HepG2 (cell line): ENCODE data around the gene PM20D1. TPM values are rescaled to one million over a fixed set of nuclear protein-coding genes. Genes with fewer than 3 reads are reported as not detected.

ENCODE experiments used
- FOXA1 ChIP-seq, 2 experiments: fragments of 450-650 bp in 1 of 2; sonication (generic) in 1 of 2; formaldehyde crosslinking in 1 of 2; IDR thresholded peaks; 2 replicates each; pipeline versions ENCODE4 v1.4.0 to v1.6.1; 2016 to 2020; ENCODE audit warnings: missing genetic modification reagents in 1 of 2
- KLF15 ChIP-seq: sonication (generic); formaldehyde crosslinking; IDR thresholded peaks from 2 replicates; pipeline ENCODE4 v1.8.1; 2023; ENCODE audit warnings: borderline replicate concordance, mild to moderate bottlenecking, inconsistent platforms, missing genetic modification reagents, mixed read lengths
- PHF8 ChIP-seq: sonication (generic); formaldehyde crosslinking; IDR thresholded peaks from 2 replicates; pipeline ENCODE4 v1.5.0; 2020; ENCODE audit warnings: missing genetic modification reagents
- RBFOX2 ChIP-seq: fragments of 200-400 bp; formaldehyde crosslinking; IDR thresholded peaks from 2 replicates; pipeline ENCODE4 v1.6.1; 2017; ENCODE audit warnings: low read depth, mild to moderate bottlenecking, low read length
- REXO4 ChIP-seq: sonication (generic); formaldehyde crosslinking; IDR thresholded peaks from 2 replicates; pipeline ENCODE4 v1.8.0; 2022; ENCODE audit warnings: missing genetic modification reagents, mild to moderate bottlenecking, borderline replicate concordance
- SMAD1 ChIP-seq: sonication (generic); formaldehyde crosslinking; IDR thresholded peaks from 2 replicates; pipeline ENCODE4 v1.4.0; 2020; ENCODE audit warnings: missing genetic modification reagents, low read depth, mild to moderate bottlenecking, borderline replicate concordance
- ZHX2 ChIP-seq, 2 experiments: sonication (generic) in 1 of 2; formaldehyde crosslinking in 1 of 2; IDR thresholded peaks; 2 replicates each; pipeline versions ENCODE4 v1.6.1 to v1.9.0; 2014 to 2022; ENCODE audit warnings: antibody characterized with exemption in 1 of 2, borderline replicate concordance in 1 of 2, inconsistent platforms in 1 of 2, low read depth in 1 of 2, missing genetic modification reagents in 1 of 2
- polyA plus RNA-seq, 8 experiments: library from polyadenylated mRNA; depleted of rRNA in 3 of 8; stranded (reverse) in 7 of 8; unstranded in 1 of 8; fragments of >200 nt; fragmentation: Illumina TruSeq in 4 of 8; extraction: Trizol in 4 of 8; gene quantifications; 2 replicates each; pipeline versions ENCODE4 v1.2.1 to v1.2.3, GENCODE V29; 2011 to 2016; ENCODE audit warnings: low read depth in 4 of 8, missing spikeins in 1 of 8, mixed read lengths in 1 of 8; ENCODE audit not compliant: insufficient read depth in 1 of 8
- total RNA-seq, 5 experiments: library from RNA; depleted of rRNA; stranded (reverse); fragments of >200 nt; fragmentation: Illumina TruSeq; extraction: Trizol; gene quantifications; 2 replicates each; pipeline ENCODE4 v1.2.3, GENCODE V29; 2016; ENCODE audit warnings: low read depth in 1 of 5
- TF ChIP-seq, protein P1 (sequence below): sonication (generic); formaldehyde crosslinking; IDR thresholded peaks from 2 replicates; pipeline ENCODE4 v1.4.0; 2020; ENCODE audit warnings: missing genetic modification reagents
- TF ChIP-seq, protein P2 (sequence below): sonication (generic); formaldehyde crosslinking; IDR thresholded peaks from 2 replicates; pipeline ENCODE4 v1.4.0; 2020; ENCODE audit warnings: mild to moderate bottlenecking, missing genetic modification reagents, borderline replicate concordance

Gene PM20D1
- total and polyA plus RNA-seq, 2 of the 13 experiments (the other 11 are each of a cell fraction or from before 2014, with no cell fraction given) = not detected

DNA sequence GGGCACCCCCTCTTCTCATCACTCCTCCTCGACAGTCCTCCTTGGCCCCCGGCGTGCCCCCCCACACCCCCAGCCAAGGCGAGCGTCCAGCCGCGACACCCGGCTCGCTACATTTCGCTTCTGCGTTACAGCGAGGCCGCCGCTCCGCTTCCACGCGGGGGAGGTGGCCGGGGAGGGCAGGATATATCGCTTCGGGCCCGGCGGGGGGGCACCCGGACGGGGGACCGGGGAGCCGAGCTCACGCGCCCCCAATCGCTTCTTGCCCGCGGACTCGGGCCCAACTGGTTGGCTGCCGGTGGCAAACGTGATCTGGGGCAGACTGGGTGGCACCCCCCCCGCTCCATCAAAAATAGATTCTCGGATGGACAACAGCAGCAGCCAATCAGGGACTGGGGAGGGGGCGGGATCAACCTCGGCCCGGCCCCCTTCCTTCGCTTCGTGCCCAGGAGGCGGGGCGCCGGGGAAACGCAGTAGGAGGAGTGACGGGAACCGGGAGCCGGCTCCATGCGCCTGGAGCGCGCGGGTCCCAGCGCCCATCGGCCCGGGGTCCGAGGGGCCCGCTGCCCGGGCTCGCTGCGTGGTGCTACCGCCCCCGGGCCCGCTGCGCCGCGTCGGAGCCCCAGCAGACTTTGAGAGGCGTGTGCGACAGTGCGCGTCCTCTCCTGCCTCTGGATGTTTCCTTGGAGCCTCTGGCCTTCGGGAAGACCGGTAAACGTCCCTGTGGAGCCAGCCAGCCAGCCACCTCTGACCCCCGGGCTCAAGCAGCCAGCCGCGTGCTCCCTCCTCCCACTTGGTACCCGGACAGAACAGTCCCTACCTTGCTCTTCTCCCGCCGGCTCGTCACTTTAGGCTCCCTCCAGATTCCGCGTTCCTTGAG lies 36.8 kb downstream of the PM20D1 start, which contains the start of gene SLC41A1 (continued):
- TF ChIP-seq, protein P1, sequence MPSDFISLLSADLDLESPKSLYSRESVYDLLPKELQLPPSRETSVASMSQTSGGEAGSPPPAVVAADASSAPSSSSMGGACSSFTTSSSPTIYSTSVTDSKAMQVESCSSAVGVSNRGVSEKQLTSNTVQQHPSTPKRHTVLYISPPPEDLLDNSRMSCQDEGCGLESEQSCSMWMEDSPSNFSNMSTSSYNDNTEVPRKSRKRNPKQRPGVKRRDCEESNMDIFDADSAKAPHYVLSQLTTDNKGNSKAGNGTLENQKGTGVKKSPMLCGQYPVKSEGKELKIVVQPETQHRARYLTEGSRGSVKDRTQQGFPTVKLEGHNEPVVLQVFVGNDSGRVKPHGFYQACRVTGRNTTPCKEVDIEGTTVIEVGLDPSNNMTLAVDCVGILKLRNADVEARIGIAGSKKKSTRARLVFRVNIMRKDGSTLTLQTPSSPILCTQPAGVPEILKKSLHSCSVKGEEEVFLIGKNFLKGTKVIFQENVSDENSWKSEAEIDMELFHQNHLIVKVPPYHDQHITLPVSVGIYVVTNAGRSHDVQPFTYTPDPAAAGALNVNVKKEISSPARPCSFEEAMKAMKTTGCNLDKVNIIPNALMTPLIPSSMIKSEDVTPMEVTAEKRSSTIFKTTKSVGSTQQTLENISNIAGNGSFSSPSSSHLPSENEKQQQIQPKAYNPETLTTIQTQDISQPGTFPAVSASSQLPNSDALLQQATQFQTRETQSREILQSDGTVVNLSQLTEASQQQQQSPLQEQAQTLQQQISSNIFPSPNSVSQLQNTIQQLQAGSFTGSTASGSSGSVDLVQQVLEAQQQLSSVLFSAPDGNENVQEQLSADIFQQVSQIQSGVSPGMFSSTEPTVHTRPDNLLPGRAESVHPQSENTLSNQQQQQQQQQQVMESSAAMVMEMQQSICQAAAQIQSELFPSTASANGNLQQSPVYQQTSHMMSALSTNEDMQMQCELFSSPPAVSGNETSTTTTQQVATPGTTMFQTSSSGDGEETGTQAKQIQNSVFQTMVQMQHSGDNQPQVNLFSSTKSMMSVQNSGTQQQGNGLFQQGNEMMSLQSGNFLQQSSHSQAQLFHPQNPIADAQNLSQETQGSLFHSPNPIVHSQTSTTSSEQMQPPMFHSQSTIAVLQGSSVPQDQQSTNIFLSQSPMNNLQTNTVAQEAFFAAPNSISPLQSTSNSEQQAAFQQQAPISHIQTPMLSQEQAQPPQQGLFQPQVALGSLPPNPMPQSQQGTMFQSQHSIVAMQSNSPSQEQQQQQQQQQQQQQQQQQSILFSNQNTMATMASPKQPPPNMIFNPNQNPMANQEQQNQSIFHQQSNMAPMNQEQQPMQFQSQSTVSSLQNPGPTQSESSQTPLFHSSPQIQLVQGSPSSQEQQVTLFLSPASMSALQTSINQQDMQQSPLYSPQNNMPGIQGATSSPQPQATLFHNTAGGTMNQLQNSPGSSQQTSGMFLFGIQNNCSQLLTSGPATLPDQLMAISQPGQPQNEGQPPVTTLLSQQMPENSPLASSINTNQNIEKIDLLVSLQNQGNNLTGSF (CRISPR knock-in tag) = no peak
- TF ChIP-seq SMAD1 (CRISPR knock-in tag) (no peak), KLF15 (no peak), PHF8 (peak; percentile 48; the same call in 1 of the 2 replicates), FOXA1 (IDR thresholded peaks at IDR 0.05) (no peak), FOXA1 (CRISPR knock-in tag; IDR thresholded peaks at IDR 0.05) (no peak), ZHX2 (IDR thresholded peaks at IDR 0.05; ENCODE audit: low read depth) (no peak), ZHX2 (CRISPR knock-in tag; IDR thresholded peaks at IDR 0.05; ENCODE audit: borderline replicate concordance) (no peak), RBFOX2 (peak; percentile 30; the same call in 1 of the 2 replicates), REXO4 (CRISPR knock-in tag) (no peak)
- TF ChIP-seq, protein P2, sequence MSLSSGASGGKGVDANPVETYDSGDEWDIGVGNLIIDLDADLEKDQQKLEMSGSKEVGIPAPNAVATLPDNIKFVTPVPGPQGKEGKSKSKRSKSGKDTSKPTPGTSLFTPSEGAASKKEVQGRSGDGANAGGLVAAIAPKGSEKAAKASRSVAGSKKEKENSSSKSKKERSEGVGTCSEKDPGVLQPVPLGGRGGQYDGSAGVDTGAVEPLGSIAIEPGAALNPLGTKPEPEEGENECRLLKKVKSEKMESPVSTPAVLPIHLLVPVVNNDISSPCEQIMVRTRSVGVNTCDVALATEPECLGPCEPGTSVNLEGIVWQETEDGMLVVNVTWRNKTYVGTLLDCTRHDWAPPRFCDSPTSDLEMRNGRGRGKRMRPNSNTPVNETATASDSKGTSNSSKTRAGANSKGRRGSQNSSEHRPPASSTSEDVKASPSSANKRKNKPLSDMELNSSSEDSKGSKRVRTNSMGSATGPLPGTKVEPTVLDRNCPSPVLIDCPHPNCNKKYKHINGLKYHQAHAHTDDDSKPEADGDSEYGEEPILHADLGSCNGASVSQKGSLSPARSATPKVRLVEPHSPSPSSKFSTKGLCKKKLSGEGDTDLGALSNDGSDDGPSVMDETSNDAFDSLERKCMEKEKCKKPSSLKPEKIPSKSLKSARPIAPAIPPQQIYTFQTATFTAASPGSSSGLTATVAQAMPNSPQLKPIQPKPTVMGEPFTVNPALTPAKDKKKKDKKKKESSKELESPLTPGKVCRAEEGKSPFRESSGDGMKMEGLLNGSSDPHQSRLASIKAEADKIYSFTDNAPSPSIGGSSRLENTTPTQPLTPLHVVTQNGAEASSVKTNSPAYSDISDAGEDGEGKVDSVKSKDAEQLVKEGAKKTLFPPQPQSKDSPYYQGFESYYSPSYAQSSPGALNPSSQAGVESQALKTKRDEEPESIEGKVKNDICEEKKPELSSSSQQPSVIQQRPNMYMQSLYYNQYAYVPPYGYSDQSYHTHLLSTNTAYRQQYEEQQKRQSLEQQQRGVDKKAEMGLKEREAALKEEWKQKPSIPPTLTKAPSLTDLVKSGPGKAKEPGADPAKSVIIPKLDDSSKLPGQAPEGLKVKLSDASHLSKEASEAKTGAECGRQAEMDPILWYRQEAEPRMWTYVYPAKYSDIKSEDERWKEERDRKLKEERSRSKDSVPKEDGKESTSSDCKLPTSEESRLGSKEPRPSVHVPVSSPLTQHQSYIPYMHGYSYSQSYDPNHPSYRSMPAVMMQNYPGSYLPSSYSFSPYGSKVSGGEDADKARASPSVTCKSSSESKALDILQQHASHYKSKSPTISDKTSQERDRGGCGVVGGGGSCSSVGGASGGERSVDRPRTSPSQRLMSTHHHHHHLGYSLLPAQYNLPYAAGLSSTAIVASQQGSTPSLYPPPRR (CRISPR knock-in tag) = no peak
